ENCODE measurements around the gene LMX1A.

LMX1A gene

DNA sequence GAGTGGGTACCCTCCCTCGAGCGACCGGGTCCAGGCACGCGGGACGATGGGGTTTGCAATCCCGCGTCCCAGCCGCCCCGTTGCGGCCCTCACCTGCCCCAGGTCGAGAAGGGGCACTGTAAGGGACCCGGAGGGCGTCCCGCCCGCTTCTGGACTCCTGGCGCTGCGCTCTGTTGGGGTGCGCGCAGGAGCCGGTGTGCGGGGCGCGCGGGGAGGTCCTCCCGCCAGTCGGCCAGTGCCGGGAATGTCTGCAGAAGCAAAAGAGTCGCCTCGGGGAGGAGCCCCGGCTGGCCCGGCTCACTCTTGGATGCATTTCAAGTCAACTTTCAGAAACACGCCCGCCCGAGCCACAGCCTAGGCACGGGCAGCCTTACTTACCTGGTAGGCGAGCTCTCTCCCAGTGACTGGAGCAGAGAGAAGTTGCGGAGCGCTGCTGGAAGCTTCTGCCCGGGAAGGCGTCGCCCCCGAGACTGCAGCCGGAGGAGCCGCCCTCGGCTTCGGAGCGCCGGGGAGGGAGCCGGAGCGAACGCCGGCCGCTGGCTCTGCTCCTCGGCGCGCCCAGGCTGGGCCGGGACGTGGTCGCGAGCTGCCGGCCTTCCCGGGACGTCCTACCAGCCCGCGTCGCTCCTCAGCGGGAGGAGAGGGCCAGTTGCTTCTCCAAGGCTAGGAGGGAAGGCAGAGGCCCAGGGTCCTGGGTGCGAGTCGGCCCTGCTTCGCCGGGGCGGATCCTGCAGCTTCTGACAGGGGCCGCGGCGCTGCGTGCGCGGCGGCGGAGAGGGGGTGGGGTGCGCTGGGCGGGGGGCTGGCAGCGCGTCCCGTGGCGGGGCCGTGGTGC lies at the start of gene LMX1A:
LMX1A (minus strand) TSS at position 739 of the 835 bp plus-strand sequence. CDS start 1,156 bp downstream, outside the sequence.
- DNase-seq, result no peak

DNA sequence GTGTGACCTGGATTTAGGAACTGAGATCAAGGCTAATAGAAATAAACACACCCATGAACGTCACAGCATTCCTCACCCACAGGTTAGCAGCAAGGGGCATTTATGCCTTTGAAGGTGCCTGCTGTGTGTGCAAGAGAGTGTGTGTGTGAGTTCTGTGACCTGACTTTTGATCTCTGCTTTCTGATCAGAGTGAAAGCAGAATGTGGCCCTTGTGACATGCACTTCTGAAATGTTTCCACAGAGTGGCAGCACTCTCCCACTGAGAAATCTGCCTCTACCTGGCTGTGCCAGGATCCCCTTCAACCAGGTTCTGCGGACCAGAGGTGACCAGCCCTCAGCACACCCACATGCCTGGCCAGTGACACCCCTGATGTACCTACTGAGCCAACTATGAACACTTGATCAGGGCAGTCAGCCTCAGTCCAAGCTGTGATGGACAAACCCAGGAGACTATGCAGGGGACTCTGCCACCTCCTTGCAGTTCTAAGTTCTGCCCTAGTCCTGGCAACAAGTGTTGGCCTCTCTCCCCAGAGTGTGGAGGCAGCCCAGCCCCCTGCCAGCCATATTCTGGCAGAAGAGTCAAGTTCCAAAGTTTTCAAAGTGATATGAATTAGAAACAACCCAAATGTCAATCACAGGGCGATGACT lies 47.4 kb upstream of the LMX1A start:
- DNase-seq, result peak; percentile 17

DNA sequence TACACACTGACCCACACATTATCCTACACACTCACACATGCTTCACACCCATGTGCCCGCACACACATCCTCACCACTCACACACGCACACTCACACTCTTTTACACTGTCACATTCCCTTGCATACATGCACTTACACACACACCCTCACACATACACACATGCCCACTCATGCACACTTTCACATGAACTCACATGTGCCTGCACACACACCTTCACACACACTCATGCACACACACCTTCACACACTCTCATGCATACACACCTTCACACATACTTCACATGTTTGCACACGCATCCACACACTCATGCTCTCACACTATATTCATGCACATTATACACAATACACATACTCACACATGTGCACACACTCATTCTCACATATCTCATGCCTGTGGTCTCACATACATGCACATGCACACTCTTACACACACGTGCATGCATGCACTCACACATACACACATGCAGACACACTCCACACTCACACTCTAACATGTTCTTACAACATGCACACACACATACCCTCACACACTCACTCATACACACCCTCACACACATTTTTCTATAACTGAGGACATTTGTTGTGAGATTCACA lies 46.1 kb upstream of the LMX1A start:
- no peak for DNase-seq

DNA sequence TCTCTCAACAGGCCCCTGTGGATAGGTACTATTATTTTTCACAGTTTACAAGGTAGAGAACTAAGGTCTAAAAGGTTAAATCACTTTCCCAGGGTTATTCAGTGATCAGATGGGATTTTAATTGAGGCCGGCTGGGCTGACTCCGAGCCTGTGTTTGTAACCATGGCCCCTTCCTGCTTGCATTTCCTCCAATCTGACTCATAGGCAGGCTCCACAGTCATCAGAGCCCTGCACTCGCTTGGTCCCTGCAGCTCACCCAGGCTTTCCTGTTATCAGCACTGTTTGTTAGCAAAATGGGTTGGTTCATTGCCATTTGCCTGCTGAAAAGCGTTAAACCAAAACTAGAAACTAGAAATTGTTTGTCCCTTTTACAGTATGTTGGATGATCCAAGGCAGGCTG lies 41.4 kb upstream of the LMX1A start:
- DNase-seq, result peak; percentile 15

GRCh38 chr1:165395901-165396300 lies 39.4 kb upstream of the LMX1A start:
- DNase-seq, result no peak

DNA sequence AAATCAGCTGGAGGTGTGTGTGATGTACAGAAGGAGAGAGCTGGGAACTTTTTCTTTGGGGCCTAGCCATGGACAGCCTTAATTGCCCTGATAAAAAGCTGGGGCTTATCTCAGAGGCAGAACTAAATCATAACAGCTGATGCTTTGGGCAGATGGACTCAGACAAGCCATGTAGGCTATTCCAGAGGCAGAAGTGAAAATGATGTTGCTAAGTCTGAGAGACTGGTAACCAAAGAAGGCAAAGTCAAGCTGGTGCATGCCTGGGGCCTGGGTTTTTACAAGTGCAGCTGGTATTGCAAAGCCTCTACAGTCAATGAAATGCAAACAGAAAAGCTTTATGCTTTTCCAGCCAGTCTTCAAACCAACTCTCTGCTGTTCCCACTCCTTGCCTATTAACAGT lies 39.0 kb upstream of the LMX1A start:
- no peak for DNase-seq

DNA sequence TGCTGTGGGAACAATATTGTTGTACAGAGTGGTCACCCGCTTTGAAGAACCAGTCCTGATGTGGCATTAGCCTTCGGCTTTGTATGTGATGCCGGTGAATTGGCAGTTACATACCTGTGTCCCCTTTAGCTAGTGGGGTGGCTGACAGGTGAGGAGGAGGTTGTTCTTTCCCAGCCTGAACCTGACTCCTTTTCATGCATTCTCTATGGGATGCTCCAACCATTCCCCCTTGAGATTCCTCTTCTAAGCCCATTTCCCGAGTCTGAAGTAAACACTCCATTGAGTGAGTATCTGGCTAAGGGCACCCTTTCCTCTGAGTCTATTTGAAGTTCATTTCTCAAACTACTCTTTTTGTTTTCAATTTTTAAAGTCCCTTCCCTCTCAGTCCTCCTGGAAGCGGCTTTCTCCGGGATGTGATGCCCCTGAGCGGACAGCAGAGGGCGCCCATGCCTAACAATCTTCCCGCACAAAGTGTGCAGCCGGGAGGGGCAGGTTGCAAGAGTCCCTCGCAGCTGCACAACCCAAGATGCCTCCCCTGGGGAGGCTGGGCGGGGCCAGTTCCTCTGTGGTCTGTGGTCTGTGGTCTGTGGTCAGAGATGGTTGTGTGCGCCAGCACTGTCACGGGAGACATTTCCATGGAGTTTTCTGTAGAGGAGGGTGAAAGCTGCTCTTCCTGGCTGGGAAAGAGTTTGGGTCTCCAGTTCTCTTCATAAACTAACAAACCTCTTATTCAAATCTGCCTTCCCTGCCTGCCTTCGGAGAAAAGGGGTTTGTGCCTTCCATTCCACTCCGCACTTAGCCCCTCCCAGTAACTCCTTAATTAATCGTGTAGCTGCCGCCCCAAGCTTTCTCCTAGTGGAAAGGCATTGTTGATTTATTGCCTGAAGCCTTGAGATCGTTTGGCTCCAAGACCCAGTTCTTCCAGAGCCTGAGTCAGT lies 36.4 kb upstream of the LMX1A start:
- peak; percentile 84 for DNase-seq

GRCh38 chr1:165389609-165390008 lies 33.1 kb upstream of the LMX1A start:
- DNase-seq, result no peak

DNA sequence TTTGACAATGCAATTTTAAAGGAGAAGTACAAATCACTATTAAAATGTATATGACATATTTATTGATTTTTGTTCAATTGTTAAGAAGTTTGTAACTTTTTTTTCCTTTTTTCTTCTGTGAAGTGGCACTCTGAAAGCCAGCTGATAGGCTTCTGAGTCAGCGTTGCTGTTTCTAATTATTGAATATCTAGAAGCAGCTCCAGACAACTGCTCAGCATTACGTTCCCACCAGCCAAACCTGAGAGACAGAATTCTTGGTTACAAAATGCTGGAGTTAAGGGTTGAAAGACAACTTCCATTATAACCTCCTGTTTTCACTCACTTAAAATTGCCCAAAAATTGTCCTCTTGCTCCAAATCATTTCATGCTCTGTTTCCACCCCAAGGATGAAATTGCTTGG lies 31.4 kb upstream of the LMX1A start:
- no peak for DNase-seq

- no peak for DNase-seq
Measured at GRCh38 chr1:165387505-165387904, 31.0 kb upstream of the LMX1A start.

DNA sequence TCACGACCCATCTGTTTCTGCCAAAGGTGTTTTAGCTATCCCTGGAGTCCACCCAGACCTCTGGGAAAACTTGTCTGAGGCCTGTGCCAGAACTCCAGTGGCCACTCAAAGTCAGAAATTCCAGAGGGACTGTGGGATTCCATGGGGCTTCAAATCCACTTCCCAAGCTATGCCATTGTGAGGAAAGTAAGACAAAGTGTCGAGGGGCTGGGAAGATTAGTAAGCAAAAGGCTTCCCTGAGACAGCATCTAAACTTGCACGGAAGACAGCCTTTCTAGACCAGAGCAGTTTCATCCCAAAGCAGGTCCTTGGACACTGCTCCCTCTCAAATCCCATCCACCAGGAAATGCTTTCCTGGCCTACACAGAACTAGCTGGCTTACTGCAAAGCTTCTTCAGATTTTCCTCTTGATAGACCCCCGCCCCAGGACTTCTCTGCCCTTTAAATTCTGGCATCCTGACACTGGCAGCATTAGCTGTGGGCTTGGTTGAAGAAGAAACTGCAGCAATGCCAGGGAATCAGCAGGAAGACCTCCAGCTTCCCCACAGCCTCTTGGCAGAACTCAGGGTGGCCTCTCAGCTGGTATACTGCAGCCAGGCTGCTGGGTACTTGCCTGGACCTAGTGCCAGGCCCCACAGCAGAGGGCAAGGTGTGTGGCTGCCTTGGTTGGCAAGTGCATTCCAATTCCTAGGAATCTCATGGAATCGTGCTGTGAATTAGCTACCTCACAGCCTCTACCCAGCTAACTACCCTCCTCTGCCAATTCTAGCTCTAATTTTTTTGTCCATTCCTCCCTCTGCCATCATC lies 27.3 kb upstream of the LMX1A start:
- no peak for DNase-seq

GRCh38 chr1:165383067-165383466 lies 26.6 kb upstream of the LMX1A start:
- DNase-seq, result no peak

DNA sequence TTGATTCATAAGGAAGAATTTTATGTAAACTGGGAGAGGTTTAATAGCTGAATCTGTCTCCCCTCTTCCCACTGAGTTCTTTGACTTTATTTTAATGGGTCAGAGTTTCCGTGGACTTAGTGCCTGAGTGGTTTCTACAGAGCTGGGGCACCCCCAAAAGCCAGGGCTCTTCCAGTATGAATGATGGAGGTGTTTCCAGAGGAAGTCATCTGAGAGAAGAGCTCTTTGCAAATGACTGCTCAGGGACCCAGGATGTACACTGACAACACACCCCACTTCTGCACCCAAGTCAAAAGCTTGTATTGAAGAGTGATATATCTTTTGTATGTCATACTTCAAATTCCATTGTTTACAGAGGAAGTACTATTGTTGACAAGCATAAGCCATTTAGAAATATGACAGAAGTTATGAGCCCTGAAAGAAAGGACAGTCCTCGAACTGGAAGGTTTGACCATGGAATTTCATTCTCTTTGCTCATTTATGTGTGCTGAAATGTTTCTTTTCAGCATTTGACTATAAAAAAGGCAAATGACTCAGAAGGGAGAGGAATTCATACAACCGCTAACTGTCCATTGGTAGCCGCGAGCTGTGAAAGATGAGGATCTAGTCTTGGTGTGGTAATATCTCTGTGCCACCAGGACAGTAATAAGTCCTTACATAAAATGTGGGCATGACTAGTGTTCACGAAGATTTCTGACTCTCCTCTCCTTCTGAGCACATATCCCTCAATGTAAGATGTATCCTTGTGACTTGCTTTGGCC lies 25.4 kb upstream of the LMX1A start:
- no peak for DNase-seq

DNA sequence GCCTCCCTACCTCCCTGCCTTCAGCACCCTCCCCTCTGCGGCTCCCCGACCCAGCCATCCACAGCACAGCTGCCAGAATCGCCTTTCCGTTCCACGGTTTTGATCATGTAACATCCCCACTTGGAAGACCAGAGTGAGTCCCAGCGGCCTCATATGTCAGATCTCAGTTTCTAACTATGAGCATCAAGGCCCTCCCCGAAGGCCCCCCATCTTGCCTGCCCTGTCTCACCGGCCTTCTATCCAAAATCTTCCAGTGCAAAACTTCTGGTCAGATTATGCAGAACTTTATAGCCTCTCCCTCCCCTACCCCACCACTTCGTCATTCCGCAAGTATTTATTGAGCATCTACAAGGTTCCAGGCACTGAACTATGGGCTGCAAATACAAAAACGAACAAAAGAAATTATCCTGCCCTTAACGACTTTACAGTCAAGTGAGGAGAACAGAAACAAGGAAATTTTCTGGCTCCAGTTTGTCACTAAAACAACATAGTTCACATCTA lies 20.3 kb upstream of the LMX1A start:
- DNase-seq, result no peak

DNA sequence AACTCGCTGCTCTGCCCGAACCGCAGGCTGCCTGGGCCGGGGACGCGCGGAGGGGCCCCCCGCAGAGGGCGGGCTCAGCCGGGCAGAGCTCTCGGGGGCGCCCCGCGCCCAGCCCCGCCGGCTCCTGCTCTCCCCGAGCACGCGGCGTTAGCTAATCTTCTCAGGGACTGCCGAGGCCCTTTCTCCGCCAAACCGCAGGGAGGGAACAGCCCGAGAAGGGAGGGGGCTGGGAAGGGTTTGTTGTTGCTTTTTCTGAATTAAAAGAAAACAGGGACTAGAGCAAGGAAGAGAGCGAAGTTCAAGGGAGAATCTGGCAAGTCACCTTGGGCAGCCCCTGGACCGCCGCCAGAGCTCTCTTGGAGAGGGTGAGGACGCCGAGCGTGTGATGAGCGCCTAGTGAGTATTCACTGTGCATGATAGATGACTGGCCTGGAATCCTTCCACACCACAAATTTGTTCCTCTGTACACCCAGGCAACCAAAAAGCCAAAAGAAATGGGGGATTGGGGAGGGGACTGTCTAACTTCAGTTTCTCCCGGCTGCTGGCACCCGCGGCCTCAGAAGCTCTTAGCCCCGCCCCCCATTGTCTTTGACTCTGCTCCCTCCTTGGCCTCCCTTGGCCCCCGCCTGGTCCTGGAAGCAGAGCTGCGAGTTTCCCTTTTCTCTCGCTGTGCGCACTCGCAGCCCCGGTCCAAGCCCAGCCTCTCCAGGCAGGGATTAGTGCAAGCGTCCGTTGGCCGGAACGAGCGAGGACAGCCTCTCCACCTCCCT lies 19.7 kb upstream of the LMX1A start:
- DNase-seq, result no peak

DNA sequence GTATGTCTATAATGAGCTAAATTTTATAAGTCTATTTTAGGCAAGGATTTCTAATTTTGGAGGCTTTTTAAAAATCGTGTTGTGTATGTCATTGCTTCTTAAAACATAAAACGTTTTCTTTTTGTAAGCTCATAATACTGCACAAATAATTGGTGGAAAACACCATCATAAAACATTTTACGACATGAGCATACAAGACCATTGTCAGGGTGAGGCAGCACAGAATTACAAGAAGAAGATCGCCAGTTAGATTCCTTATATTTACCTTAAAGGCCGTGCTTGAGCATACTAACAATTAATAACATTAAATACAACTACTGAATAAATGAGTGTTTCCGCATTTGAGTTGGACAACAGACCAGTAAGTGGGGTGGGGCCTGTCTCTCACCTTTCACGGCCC lies 19.1 kb upstream of the LMX1A start:
- DNase-seq, result no peak

- DNase-seq, result no peak
Measured at GRCh38 chr1:165371588-165372225, 15.2 kb upstream of the LMX1A start.

GRCh38 chr1:165369255-165369848 lies 12.8 kb upstream of the LMX1A start:
- DNase-seq, result peak; percentile 41

DNA sequence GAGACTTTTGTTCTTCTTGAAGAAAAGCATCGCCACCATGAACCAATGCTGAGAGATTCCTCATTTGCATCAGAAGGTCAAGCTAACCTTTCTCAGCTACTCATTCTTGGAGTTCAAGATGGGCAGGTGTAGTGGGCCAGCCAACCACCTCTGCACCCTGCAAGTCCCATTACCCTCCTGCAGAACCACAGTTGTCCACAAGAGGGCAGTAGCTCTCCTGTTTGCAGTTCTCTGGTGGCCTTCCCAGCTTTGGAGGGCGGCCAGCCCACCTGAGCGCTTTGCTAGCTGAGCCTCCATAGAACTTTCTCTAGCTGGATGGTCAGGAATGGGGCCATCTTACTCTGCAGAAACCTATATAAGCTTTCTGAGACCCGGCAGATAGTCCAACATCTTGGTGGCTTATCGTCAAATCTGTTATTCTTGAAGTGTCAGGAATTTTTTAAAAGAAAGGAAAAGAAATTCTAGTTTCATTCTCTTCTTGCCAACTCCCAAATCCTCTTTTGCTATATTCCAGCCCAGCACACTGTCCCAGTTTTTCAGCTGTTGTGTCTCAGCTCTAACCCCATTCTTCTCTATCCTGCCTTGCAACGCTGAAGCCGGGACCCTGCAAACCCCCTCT lies 11.0 kb upstream of the LMX1A start:
- peak; percentile 62 for DNase-seq
